Stromal cell of bone marrow (primary cell): ENCODE measurements around the gene SH3TC2.

Source experiments
- DNase-seq: peaks from one replicate; pipeline ENCODE4 v3.0.0-alpha.2; 2012; ENCODE audit warnings: low read depth

The SH3TC2 gene

GRCh38 chr5:148969291-148969690 lies 93.6 kb downstream of the SH3TC2 start:
- DNase-seq, result no peak

GRCh38 chr5:148968311-148968710 lies 94.6 kb downstream of the SH3TC2 start:
- no peak for DNase-seq

- no peak for DNase-seq
Measured at GRCh38 chr5:148967783-148968182, 95.1 kb downstream of the SH3TC2 start.

GRCh38 chr5:148966938-148967337 lies 95.9 kb downstream of the SH3TC2 start:
- no peak for DNase-seq

GRCh38 chr5:148966348-148966747 lies 96.5 kb downstream of the SH3TC2 start:
- no peak for DNase-seq

- peak; percentile 95 for DNase-seq
Measured at GRCh38 chr5:148965511-148966265, 97.2 kb downstream of the SH3TC2 start.

- no peak for DNase-seq
Measured at GRCh38 chr5:148963664-148964063, 99.2 kb downstream of the SH3TC2 start.

GRCh38 chr5:148962761-148963324 lies 100.0 kb downstream of the SH3TC2 start:
- DNase-seq, result no peak

GRCh38 chr5:148962200-148962550 lies 100.7 kb downstream of the SH3TC2 start:
- no peak for DNase-seq

- DNase-seq, result no peak
Measured at GRCh38 chr5:148961261-148962199, 101.3 kb downstream of the SH3TC2 start.

GRCh38 chr5:148960070-148960769 lies 102.6 kb downstream of the SH3TC2 start:
- no peak for DNase-seq

GRCh38 chr5:148957591-148958202 lies 105.2 kb downstream of the SH3TC2 start:
- DNase-seq, result no peak

- no peak for DNase-seq
Measured at GRCh38 chr5:148956477-148957385, 106.1 kb downstream of the SH3TC2 start.
